GM10248 (cell line): ENCODE measurements around the gene FAM228A.
"Not testable (repeated sequence)": the region's sequence is repeated elsewhere in the genome, so short reads cannot be mapped to it uniquely, and the experiment has no call there.

Source experiments
- CTCF ChIA-PET: fragments of 300-600 bp; sonication (Branson Sonifier 250); formaldehyde crosslinking; extraction: SDS; loops from one replicate; lab custom pipeline; 2021; ENCODE audit warnings: antibody characterized with exemption; lab: Yijun Ruan, JAX
- POLR2A ChIA-PET: fragments of 350-650 bp; sonication (Branson Sonifier 250); formaldehyde crosslinking; extraction: SDS; loops from one replicate; lab custom pipeline; 2020; ENCODE audit warnings: antibody characterized with exemption; lab: Yijun Ruan, JAX
- DNase-seq: peaks from one replicate; pipeline ENCODE4 v3.0.0; 2012; ENCODE audit errors: extremely low spot score
- CTCF ChIP-seq: IDR thresholded peaks from 2 replicates; pipeline ENCODE4 v1.5.1; 2012; ENCODE audit warnings: mild to moderate bottlenecking, low read depth; ENCODE audit errors: extremely low read depth, missing control alignments, control extremely low read depth

FAM228A gene

DNA sequence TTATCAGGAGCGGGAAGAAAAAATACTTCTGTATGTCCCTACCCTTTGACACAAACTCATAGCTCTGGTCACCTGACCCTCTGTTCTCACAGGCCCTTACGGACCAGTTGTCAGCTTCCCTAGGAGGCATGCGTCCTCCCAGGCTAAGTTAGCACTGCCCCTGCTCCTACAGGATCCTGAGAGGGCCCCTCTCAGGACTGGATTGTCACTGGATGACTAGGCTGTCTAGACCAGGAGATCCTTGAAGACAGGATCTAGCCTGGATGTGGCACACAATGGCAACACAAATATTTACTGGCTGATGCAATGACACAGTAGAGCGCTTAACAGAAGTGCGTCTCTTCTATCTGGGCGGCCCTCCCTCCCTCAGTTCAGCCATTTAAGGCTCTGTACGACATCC is 7.7 kb downstream of the FAM228A start:
- ChIA-PET CTCF (no interaction called here), POLR2A (no interaction called here)
- DNase-seq, result no peak
- no peak for TF ChIP-seq CTCF

DNA sequence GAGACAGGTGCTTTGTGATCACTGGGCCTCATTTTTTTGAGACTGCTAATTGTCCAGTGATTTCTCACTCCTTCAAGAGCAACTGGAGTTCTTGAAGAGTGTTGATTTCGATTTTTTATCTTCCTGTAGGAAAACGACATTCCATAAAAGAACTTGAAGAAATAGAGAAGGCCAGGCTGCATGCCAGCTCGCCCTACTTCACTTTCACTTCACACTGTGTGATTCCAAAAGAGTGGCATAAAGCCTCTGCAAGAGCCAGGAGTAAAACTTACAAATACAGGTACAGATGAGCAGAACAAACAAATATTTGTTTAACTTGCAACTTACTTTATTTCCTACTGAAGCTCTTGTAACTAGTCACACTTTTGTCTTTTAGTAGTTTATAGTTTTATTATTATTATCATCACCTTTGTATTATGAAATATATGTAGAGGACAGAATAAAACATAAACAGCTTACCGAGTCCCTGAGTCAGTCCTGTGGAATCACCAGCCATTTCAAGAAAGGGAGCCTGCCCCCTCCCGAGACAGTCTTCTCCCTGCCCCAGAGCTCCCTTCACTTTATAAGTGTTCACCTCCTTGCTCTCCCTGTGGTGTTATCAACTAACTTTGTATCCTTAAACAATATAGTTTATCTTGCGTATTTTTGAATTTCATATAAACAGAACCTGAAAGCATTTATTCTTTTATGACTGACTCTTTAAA is 8.7 kb downstream of the FAM228A start:
- ChIA-PET POLR2A (no interaction called here), CTCF (interaction anchor here (0.9 to 2.6 kb wide), 2 partner anchors 10 to 19 kb away, joined by 3 to 6 read pairs; no protein-coding TSS in a partner anchor)
- no peak for DNase-seq
- TF ChIP-seq CTCF, result no peak

GRCh38 chr2:24189551-24189950 is 14.7 kb downstream of the FAM228A start:
- no peak for DNase-seq
- ChIA-PET POLR2A (no interaction called here), CTCF (no interaction called here)
- no peak for TF ChIP-seq CTCF

DNA sequence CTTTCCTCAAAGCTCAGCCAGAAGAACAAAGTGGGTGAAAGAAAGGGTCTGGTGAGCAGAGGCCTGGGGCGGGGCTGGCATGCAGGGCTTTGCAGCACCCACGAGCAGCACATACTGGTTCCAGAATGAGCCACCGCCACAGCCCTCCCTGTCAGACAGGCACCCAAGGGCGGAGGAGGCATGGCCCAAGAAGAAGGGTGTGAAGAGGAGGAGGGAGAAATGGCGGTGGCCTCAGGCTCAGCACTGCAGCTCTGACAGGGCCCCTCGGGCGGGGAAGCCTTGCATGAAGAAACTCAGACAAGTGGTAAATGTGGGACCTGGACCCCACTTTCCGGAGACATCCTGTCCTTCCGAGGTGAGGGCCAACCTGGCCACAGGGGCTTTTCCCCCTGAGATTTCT is 15.7 kb downstream of the FAM228A start:
- ChIA-PET POLR2A (no interaction called here), CTCF (interaction anchor here (1.1 kb wide), 1 partner anchor 13 kb away, joined by 3 read pairs; no protein-coding TSS in a partner anchor)
- no peak for DNase-seq
- no peak for TF ChIP-seq CTCF

GRCh38 chr2:24191156-24191555 is 16.3 kb downstream of the FAM228A start:
- ChIA-PET CTCF (interaction anchor here (1.1 kb wide), 1 partner anchor 13 kb away, joined by 3 read pairs; no protein-coding TSS in a partner anchor), POLR2A (no interaction called here)
- no peak for DNase-seq
- TF ChIP-seq CTCF, result no peak

DNA sequence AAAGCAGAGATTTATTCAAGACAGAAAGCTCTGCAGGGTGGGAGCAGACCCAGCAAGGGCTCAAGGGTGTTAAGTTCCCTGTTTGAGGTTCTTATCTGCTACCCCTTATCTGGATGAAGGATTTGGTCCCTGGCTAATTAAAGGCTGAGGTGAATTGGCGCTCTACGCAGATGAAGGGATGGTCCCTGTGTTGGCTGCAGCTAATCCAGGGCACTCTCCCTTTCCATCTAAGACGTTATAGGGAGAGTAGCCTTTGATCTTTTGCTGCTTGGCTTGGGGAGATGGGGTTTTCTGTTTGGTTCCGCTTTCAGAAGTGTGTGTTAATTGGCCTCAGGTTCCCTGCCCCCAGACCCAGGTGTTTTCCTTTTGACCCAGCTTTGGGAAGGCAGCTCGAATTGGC is 17.0 kb downstream of the FAM228A start:
- ChIA-PET CTCF (interaction anchor here (1.1 kb wide), 1 partner anchor 14 kb away, joined by 3 read pairs; no protein-coding TSS in a partner anchor), POLR2A (no interaction called here)
- TF ChIP-seq CTCF, result no peak
- DNase-seq, result no peak

- POLR2A ChIA-PET, result not testable (repeated sequence)
Observed at GRCh38 chr2:24197213-24197612, 22.4 kb downstream of the FAM228A start.

More at GRCh38 chr2:24197213-24197612, 22.4 kb downstream of the FAM228A start:
- DNase-seq, CTCF ChIA-PET: not testable (repeated sequence)
